Activated B cell treated with CpG ODN at 0.5 μM for 24 hours (primary cell): ENCODE measurements around the gene XRN2. TPM values are rescaled to one million over a fixed set of nuclear protein-coding genes. Genes with fewer than 3 reads are reported as not detected.

ENCODE experiments used
- ATAC-seq: fragments of 200-7000 bp; cut with Tn5 transposase; one replicate; pipeline ENCODE4 v1.10.0; 2021; ENCODE audit warnings: low read depth, mild to moderate bottlenecking, moderate library complexity
- CTCF ChIA-PET: fragments of 350-600 bp; sonication (Branson Sonifier 250); formaldehyde crosslinking; loops from one replicate; lab custom pipeline; 2021; ENCODE audit warnings: antibody characterized with exemption; lab: Charles Lee
- POLR2A ChIA-PET: fragments of 350-600 bp; sonication (Branson Sonifier 250); formaldehyde crosslinking; loops from one replicate; lab custom pipeline; 2021; ENCODE audit warnings: antibody characterized with exemption; lab: Charles Lee
- DNase-seq: peaks from one replicate; pipeline ENCODE4 v3.0.0; 2022
- H3K27ac Mint-ChIP-seq: one replicate; pipeline ENCODE4 v1.8.0; 2020; ENCODE audit warnings: mixed read lengths
- H3K27me3 Mint-ChIP-seq: one replicate; pipeline ENCODE4 v1.8.0; 2021; ENCODE audit warnings: mixed read lengths
- H3K36me3 Mint-ChIP-seq: one replicate; pipeline ENCODE4 v1.8.0; 2021; ENCODE audit warnings: low read depth, mixed read lengths
- H3K4me1 Mint-ChIP-seq: one replicate; pipeline ENCODE4 v1.8.0; 2021; ENCODE audit warnings: mixed read lengths
- H3K4me3 Mint-ChIP-seq: one replicate; pipeline ENCODE4 v1.8.0; 2020; ENCODE audit warnings: mild to moderate bottlenecking, mixed read lengths
- H3K9me3 Mint-ChIP-seq: one replicate; pipeline ENCODE4 v1.8.0; 2020; ENCODE audit warnings: mixed read lengths
- CTCF ChIP-seq: fragments of 200-600 bp; IDR thresholded peaks from one replicate; pipeline ENCODE4 v1.8.0; 2022; ENCODE audit warnings: antibody characterized with exemption, mild to moderate bottlenecking
- intact Hi-C: fragments of 100-400 bp; cut with micrococcal nuclease; formaldehyde crosslinking; loops from one replicate; pipeline ENCODE4 v1.15.1; 2024
- total RNA-seq: library from RNA; stranded (reverse); gene quantifications from 2 replicates; pipeline ENCODE4 v1.2.3, GENCODE V29; 2022

The XRN2 gene
- total RNA-seq, 1 donor from 2014 or later: 61.0 TPM

DNA sequence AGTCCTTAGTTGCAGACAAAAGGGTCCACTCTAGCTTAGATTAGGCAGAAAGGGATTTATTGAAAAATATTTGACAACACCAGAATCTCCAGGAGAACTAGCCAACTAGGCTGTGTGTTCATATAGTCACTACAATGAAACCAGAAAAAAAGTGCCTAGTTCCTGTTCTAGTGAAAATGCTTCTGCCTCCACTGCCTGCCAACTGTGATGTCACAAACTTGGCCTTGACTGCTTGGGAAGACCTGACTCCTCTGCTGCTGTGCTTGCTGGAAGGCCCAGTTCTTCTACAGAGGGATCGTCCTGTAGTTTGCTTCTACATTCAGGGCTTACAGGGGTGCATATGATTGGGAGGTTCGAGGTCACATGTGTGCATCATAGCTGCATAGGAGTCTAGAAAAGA lies 40.3 kb upstream of the XRN2 start:
- CTCF ChIA-PET: no interaction called here
- no peaks in the 10 kb centered on the region for H3K36me3 Mint-ChIP-seq
- intact Hi-C loops: no loop called here
- H3K27ac Mint-ChIP-seq: no peak overlapping the region
- peaks cover 6% of the 10 kb centered on the region for H3K27me3 Mint-ChIP-seq
- H3K4me1 Mint-ChIP-seq: no peaks in the 10 kb centered on the region
- ATAC-seq (no peak), DNase-seq (no peak)
- TF ChIP-seq CTCF: no peak
- H3K4me3 Mint-ChIP-seq: no peak overlapping the region
- H3K9me3 Mint-ChIP-seq: no peaks in the 10 kb centered on the region
- POLR2A ChIA-PET: no interaction called here

GRCh38 chr20:21265261-21266190 lies 37.6 kb upstream of the XRN2 start:
- intact Hi-C loops: no loop called here
- no peak for ATAC-seq
- CTCF ChIA-PET: no interaction called here

DNA sequence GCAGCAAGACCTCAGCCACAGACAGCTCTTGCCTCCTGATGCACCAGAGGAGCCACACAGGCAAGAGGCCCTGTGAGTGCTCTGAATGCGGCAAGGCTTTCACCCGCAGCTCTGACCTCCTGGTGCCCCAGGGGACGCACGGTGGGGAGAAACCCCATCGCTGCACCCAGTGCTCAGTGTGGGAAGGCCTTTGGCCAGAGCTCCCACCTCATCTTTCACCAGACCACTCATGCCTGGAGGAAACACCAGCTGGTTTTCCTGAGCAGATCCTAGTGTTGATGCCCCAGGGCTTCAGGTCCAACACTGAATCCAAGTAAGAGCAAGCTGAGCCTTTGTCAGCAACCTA lies 37.0 kb upstream of the XRN2 start:
- ChIA-PET CTCF (no interaction called here), POLR2A (no interaction called here)

More at GRCh38 chr20:21265261-21266190, 37.6 kb upstream of the XRN2 start:
- no peak for DNase-seq
- H3K27me3 Mint-ChIP-seq: peaks cover 6% of the 10 kb centered on the region
- H3K4me1 Mint-ChIP-seq: no peaks in the 10 kb centered on the region
- no peak for TF ChIP-seq CTCF
- no peaks in the 10 kb centered on the region for H3K36me3 Mint-ChIP-seq
- H3K27ac Mint-ChIP-seq: no peak overlapping the region
- POLR2A ChIA-PET: no interaction called here
- no peak overlapping the region for H3K4me3 Mint-ChIP-seq
- no peaks in the 10 kb centered on the region for H3K9me3 Mint-ChIP-seq

GRCh38 chr20:21269772-21270171 lies 33.4 kb upstream of the XRN2 start:
- Mint-ChIP-seq H3K36me3 (no peaks in the 10 kb centered on the region), H3K9me3 (no peaks in the 10 kb centered on the region), H3K4me3 (no peak overlapping the region), H3K27me3 (peaks cover 13% of the 10 kb centered on the region), H3K27ac (no peak overlapping the region), H3K4me1 (no peaks in the 10 kb centered on the region)
- intact Hi-C loops: no loop called here
- CTCF ChIA-PET: no interaction called here
- POLR2A ChIA-PET: no interaction called here
- ATAC-seq (no peak), DNase-seq (no peak)
- TF ChIP-seq CTCF: no peak

More for the DNA sequence above, 37.0 kb upstream of the XRN2 start:
- DNase-seq: no peak
- no peak for TF ChIP-seq CTCF
- intact Hi-C loops: no loop called here
- Mint-ChIP-seq H3K27ac (no peak overlapping the region), H3K4me3 (no peak overlapping the region), H3K4me1 (no peaks in the 10 kb centered on the region), H3K36me3 (no peaks in the 10 kb centered on the region), H3K27me3 (peaks cover 6% of the 10 kb centered on the region), H3K9me3 (no peaks in the 10 kb centered on the region)
- no peak for ATAC-seq

DNA sequence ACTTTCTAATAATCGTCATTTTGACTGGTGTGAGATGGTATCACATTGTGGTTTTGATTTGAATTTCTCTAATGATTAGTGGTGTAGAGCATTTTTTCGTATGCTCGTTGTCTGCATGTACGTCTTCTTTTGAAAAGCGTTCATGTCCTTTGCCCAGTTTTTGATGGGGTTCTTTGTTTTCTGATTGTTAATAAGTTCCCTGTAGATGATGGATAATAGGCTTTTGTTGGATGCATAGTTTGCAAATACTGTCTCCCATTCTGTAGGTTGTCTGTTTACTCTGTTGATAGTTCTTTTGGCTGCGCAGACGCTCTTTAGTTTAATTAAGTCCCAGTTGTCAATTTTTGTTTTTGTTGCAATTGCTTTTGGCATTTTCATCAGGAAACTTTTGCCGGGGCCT lies 32.3 kb upstream of the XRN2 start:
- no peak for TF ChIP-seq CTCF
- no peak for DNase-seq
- H3K4me3 Mint-ChIP-seq: no peak overlapping the region
- no peak overlapping the region for H3K27ac Mint-ChIP-seq
- no peak for ATAC-seq
- H3K4me1 Mint-ChIP-seq: no peaks in the 10 kb centered on the region
- H3K36me3 Mint-ChIP-seq: no peaks in the 10 kb centered on the region
- ChIA-PET CTCF (no interaction called here), POLR2A (no interaction called here)
- intact Hi-C loops: no loop called here
- no peaks in the 10 kb centered on the region for H3K9me3 Mint-ChIP-seq
- peaks cover 9% of the 10 kb centered on the region for H3K27me3 Mint-ChIP-seq
